Measurements from ENCODE around the gene SPAG9. TPM values are rescaled to one million over a fixed set of nuclear protein-coding genes. Genes with fewer than 3 reads are reported as not detected.
A peak's percentile ranks its signal among the peaks of the same experiment; 100 is the strongest.

Gene SPAG9
- total RNA-seq, 4 donors from 2014 or later = 85.2 to 110 (median 94.3) TPM

DNA sequence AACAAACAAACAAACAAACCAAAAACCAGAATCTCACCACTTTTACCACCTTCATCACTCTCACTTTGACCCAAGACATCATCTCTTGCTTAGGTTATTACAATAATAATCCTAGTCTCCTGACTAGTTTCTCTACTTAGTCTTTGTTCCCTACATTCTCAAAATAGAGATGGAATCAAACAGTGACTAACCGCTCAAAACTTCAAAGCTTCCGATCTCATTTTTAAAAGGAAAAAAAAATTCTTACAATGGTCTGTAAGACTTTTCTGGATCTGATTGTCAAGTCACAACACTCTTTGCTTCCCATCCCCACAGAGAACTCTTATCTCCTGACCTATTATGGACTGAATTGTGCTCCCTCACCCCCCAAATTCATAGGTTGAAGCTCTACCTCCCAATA, 60.9 kb downstream of the SPAG9 start:
- Histone ChIP-seq H3K36me3 (peaks cover 0 to 4% of the 10 kb centered on the region in 2 donors), H3K9me3 (no peaks in the 10 kb centered on the region), H3K27ac (no peak overlapping the region), H3K4me1 (peaks cover 9 to 47% (median 9%) of the 10 kb centered on the region in 3 donors), H3K27me3 (no peaks in the 10 kb centered on the region), H3K4me3 (no peak overlapping the region)
- no peak for TF ChIP-seq EP300 (IDR thresholded peaks at IDR 0.05)
- no peak for TF ChIP-seq POLR2AphosphoS5 (IDR thresholded peaks at IDR 0.05)
- TF ChIP-seq POLR2A (IDR thresholded peaks at IDR 0.05) = no peak
- TF ChIP-seq CTCF (IDR thresholded peaks at IDR 0.05) = no peak
- no peak for ATAC-seq
- 35 to 60% methylated on average over 1 to 2 of the region's 2 CpGs for WGBS, 2 donors (ENCODE audit: low coverage in 1 of 2)

DNA sequence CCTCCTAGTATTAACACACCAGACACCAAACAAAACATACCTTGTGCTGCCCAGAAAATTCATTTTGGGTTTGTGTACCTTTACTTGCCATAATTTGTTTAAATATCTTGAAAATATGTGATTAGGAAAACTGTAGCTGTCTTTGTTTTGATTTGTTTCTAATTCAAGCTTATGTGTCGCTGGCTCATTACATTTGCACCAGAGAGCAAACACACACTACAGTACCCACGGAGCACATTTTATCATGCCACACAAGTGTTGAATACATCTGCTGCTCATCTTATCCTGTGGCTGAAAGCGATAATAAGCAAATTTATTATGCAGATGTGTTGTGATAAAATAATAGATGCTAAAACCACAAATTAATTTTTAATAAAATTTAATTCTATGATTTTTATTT, 63.1 kb downstream of the SPAG9 start:
- H3K4me3 ChIP-seq = no peak overlapping the region
- ATAC-seq = no peak
- TF ChIP-seq CTCF (IDR thresholded peaks at IDR 0.05) (no peak), EP300 (IDR thresholded peaks at IDR 0.05) (no peak), POLR2A (IDR thresholded peaks at IDR 0.05) (no peak), POLR2AphosphoS5 (IDR thresholded peaks at IDR 0.05) (no peak)
- peak overlapping the region; percentile 72 to 81 (median 79) for H3K27ac ChIP-seq
- H3K36me3 ChIP-seq = peaks cover 0 to 2% of the 10 kb centered on the region in 2 donors
- H3K9me3 ChIP-seq = no peaks in the 10 kb centered on the region
- whole genome bisulfite sequencing, 2 donors (ENCODE audit: low coverage in 1 of 2) = 24 to 49% methylated on average over 3 of the region's 3 CpGs
- H3K4me1 ChIP-seq = peaks cover 9 to 47% (median 9%) of the 10 kb centered on the region in 3 donors
- H3K27me3 ChIP-seq = no peaks in the 10 kb centered on the region

DNA sequence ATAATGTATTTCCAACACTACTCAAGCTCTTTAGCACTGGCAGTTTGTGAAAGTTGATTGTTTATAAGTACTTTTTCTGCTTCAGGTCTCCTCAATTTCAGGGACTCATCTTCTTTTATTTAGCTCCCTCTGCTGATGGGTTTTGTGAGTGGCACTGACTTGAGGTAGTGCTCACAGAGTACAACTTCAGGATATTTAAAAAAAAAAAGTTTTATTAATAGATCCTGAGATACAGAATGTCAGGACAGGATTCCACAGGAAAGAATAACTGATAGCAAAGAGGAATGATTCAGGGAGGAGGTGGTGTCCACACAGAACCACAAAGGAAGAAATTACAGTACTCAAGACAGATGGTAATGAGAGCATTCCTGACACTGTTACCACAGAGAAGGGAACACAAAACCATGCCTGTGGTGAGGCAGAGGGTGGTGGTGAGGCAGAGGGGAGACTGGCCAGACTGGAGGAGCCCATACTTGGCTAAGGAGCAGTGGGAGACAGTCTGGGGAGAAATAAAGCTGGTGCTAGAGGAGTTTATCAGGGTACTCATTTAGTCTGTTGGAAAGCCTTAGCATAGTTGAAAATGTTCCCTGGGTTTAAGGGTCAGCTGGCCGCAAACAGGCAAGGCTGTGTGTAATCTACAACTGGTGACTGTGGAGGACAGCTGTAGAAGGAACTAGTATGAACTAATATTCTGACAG, 63.7 kb downstream of the SPAG9 start:
- H3K9me3 ChIP-seq = no peaks in the 10 kb centered on the region
- peak overlapping the region; percentile 72 to 81 (median 79) for H3K27ac ChIP-seq
- ATAC-seq = peak; percentile 74
- H3K4me1 ChIP-seq = peaks cover 9 to 47% (median 9%) of the 10 kb centered on the region in 3 donors
- H3K4me3 ChIP-seq = no peak overlapping the region
- H3K27me3 ChIP-seq = no peaks in the 10 kb centered on the region
- 0 to 5% methylated on average over 1 of the region's 1 CpG for WGBS, 2 donors (ENCODE audit: low coverage in 1 of 2)
- TF ChIP-seq POLR2AphosphoS5 (IDR thresholded peaks at IDR 0.05) = no peak
- peak; percentile 17 to 52 (median 50) for TF ChIP-seq CTCF (IDR thresholded peaks at IDR 0.05)
- no peaks in the 10 kb centered on the region for H3K36me3 ChIP-seq

- Histone ChIP-seq H3K4me3 (no peak overlapping the region), H3K4me1 (peaks cover 9 to 47% (median 9%) of the 10 kb centered on the region in 3 donors), H3K36me3 (no peaks in the 10 kb centered on the region), H3K9me3 (no peaks in the 10 kb centered on the region), H3K27ac (no peak overlapping the region), H3K27me3 (no peaks in the 10 kb centered on the region)
- no peak for ATAC-seq
- WGBS, 2 donors (ENCODE audit: low coverage in 1 of 2) = 93 to 100% methylated on average over 2 to 4 of the region's 4 CpGs
- TF ChIP-seq POLR2AphosphoS5 (IDR thresholded peaks at IDR 0.05) (no peak), POLR2A (IDR thresholded peaks at IDR 0.05) (no peak), EP300 (IDR thresholded peaks at IDR 0.05) (no peak)
Observed at GRCh38 chr17:51054748-51055147, 65.9 kb downstream of the SPAG9 start.

GRCh38 chr17:51052235-51052634, 68.4 kb downstream of the SPAG9 start:
- H3K36me3 ChIP-seq = no peaks in the 10 kb centered on the region
- TF ChIP-seq CTCF (IDR thresholded peaks at IDR 0.05) (no peak), POLR2A (IDR thresholded peaks at IDR 0.05) (no peak)
- H3K4me3 ChIP-seq = no peak overlapping the region
- H3K4me1 ChIP-seq = peaks cover 8 to 40% (median 9%) of the 10 kb centered on the region in 3 donors
- 90 to 94% methylated on average over 3 of the region's 3 CpGs for WGBS, 2 donors (ENCODE audit: low coverage in 1 of 2)
- H3K27me3 ChIP-seq = no peaks in the 10 kb centered on the region
- H3K27ac ChIP-seq = no peak overlapping the region
- no peak for ATAC-seq
- H3K9me3 ChIP-seq = no peaks in the 10 kb centered on the region
